HEK293 (cell line): Measurements from ENCODE around the gene CLIP3.
A peak's percentile ranks its signal among the peaks of the same experiment; 100 is the strongest.

Experiments
- ATF2 ChIP-seq: fragments of 450-650 bp; formaldehyde crosslinking; IDR thresholded peaks from 2 replicates; pipeline ENCODE4 v1.5.1; 2016; ENCODE audit warnings: missing biosample characterization, missing genetic modification characterization, low read depth
- CTCF ChIP-seq: fragments of 450-650 bp; formaldehyde crosslinking; IDR thresholded peaks from 2 replicates; pipeline ENCODE4 v1.5.1; 2016; ENCODE audit warnings: missing biosample characterization, missing genetic modification characterization
- KLF16 ChIP-seq: fragments of 450-650 bp; formaldehyde crosslinking; IDR thresholded peaks from 2 replicates; pipeline ENCODE4 v1.5.1; 2017; ENCODE audit warnings: missing biosample characterization, missing genetic modification characterization
- REPIN1 ChIP-seq: fragments of 450-650 bp; formaldehyde crosslinking; IDR thresholded peaks from 2 replicates; pipeline ENCODE4 v1.5.1; 2017; ENCODE audit warnings: missing biosample characterization, missing genetic modification characterization, low read depth
- REST ChIP-seq: fragments of 450-650 bp; formaldehyde crosslinking; IDR thresholded peaks from 2 replicates; pipeline ENCODE4 v1.5.1; 2016; ENCODE audit warnings: missing biosample characterization, missing genetic modification characterization
- ZBTB49 ChIP-seq: fragments of 450-650 bp; formaldehyde crosslinking; IDR thresholded peaks from 2 replicates; pipeline ENCODE4 v1.5.1; 2016; ENCODE audit warnings: missing biosample characterization, missing genetic modification characterization, low read depth
- ZFP37 ChIP-seq: fragments of 450-650 bp; formaldehyde crosslinking; IDR thresholded peaks from 2 replicates; pipeline ENCODE4 v1.5.1; 2016; ENCODE audit warnings: missing biosample characterization, missing genetic modification characterization
- ZNF138 ChIP-seq: fragments of 450-650 bp; formaldehyde crosslinking; IDR thresholded peaks from 2 replicates; pipeline ENCODE4 v1.5.1; 2016; ENCODE audit warnings: missing biosample characterization, missing genetic modification characterization, borderline replicate concordance
- ZNF157 ChIP-seq: fragments of 450-650 bp; formaldehyde crosslinking; IDR thresholded peaks from 2 replicates; pipeline ENCODE4 v1.5.1; 2016; ENCODE audit warnings: missing biosample characterization, missing genetic modification characterization
- ZNF211 ChIP-seq: fragments of 450-650 bp; formaldehyde crosslinking; IDR thresholded peaks from 2 replicates; pipeline ENCODE4 v1.5.1; 2016; ENCODE audit warnings: low read depth, missing biosample characterization, missing genetic modification characterization
- ZNF311 ChIP-seq: fragments of 450-650 bp; formaldehyde crosslinking; IDR thresholded peaks from 2 replicates; pipeline ENCODE4 v1.5.1; 2017; ENCODE audit warnings: missing biosample characterization, missing genetic modification characterization, borderline replicate concordance
- ZSCAN4 ChIP-seq: fragments of 450-650 bp; formaldehyde crosslinking; IDR thresholded peaks from 2 replicates; pipeline ENCODE4 v1.5.1; 2017; ENCODE audit warnings: missing biosample characterization, missing genetic modification characterization

GRCh38 chr19:35975608-35976214 is 57.0 kb downstream of the CLIP3 start:
- TF ChIP-seq KLF16 (tag by site-specific recombination) = no peak
- no peak for TF ChIP-seq ATF2 (tag by site-specific recombination)
- TF ChIP-seq ZBTB49 (tag by site-specific recombination) = no peak
- no peak for TF ChIP-seq ZNF311 (tag by site-specific recombination)
- TF ChIP-seq REPIN1 (tag by site-specific recombination) = no peak
- no peak for TF ChIP-seq ZNF138
- no peak for TF ChIP-seq CTCF (tag by site-specific recombination)
- TF ChIP-seq ZNF157 (tag by site-specific recombination) = no peak
- TF ChIP-seq ZSCAN4 = peak; percentile 88
- peak; percentile 100 for TF ChIP-seq REST (tag by site-specific recombination)
- TF ChIP-seq ZNF211 = no peak
- TF ChIP-seq ZFP37 = no peak
